ENCODE data around the gene TRIM69.
A peak's percentile ranks its signal among the peaks of the same experiment; 100 is the strongest.
"Not testable (repeated sequence)": the region's sequence is repeated elsewhere in the genome, so short reads cannot be mapped to it uniquely, and the experiment has no call there.

Gene TRIM69

GRCh38 chr15:44718180-44718926 is 18.0 kb upstream of the TRIM69 start:
- peak; percentile 18 for DNase-seq (ENCODE audit: low read depth)
- peak overlapping the region; percentile 12; the same call in 1 of the 2 replicates for H3K4me3 ChIP-seq (ENCODE audit: low read depth, low read length)
- no peak for TF ChIP-seq CTCF (IDR thresholded peaks at IDR 0.05; ENCODE audit: insufficient read depth, low read depth, low read length, missing control alignments)

GRCh38 chr15:44718927-44719292 is 17.4 kb upstream of the TRIM69 start:
- no peak for DNase-seq (ENCODE audit: low read depth)
- H3K4me3 ChIP-seq (ENCODE audit: low read depth, low read length) = peak overlapping the region; percentile 5; the same call in 1 of the 2 replicates
- TF ChIP-seq CTCF (IDR thresholded peaks at IDR 0.05; ENCODE audit: insufficient read depth, low read depth, low read length, missing control alignments) = no peak

- peak; percentile 95 for DNase-seq (ENCODE audit: low read depth)
- H3K4me3 ChIP-seq (ENCODE audit: low read depth, low read length) = peak overlapping the region; percentile 5; the same call in 1 of the 2 replicates
- no peak for TF ChIP-seq CTCF (IDR thresholded peaks at IDR 0.05; ENCODE audit: insufficient read depth, low read depth, low read length, missing control alignments)
These were observed 16.9 kb upstream of the TRIM69 start for GRCh38 chr15:44719293-44719999.

- not testable (repeated sequence) for H3K4me3 ChIP-seq (ENCODE audit: low read depth, low read length); DNase-seq (ENCODE audit: low read depth)
These were observed 16.3 kb upstream of the TRIM69 start for GRCh38 chr15:44720000-44720435.

- DNase-seq (ENCODE audit: low read depth) = peak; percentile 61
- no peak overlapping the region for H3K4me3 ChIP-seq (ENCODE audit: low read depth, low read length)
- TF ChIP-seq CTCF (IDR thresholded peaks at IDR 0.05; ENCODE audit: insufficient read depth, low read depth, low read length, missing control alignments) = no peak
These were observed 15.7 kb upstream of the TRIM69 start for GRCh38 chr15:44720460-44721176.

GRCh38 chr15:44722011-44722410 is 14.3 kb upstream of the TRIM69 start:
- peak overlapping the region; percentile 13 for H3K4me3 ChIP-seq (ENCODE audit: low read depth, low read length)
- no peak for TF ChIP-seq CTCF (IDR thresholded peaks at IDR 0.05; ENCODE audit: insufficient read depth, low read depth, low read length, missing control alignments)
- peak; percentile 89 for DNase-seq (ENCODE audit: low read depth)

GRCh38 chr15:44726136-44726535 is 10.2 kb upstream of the TRIM69 start:
- H3K4me3 ChIP-seq (ENCODE audit: low read depth, low read length) = peak overlapping the region; percentile 60
- no peak for TF ChIP-seq CTCF (IDR thresholded peaks at IDR 0.05; ENCODE audit: insufficient read depth, low read depth, low read length, missing control alignments)
- DNase-seq (ENCODE audit: low read depth) = peak; percentile 84

Measured in GM12865 (cell line).